Ishikawa (cell line): ENCODE measurements around the gene RIOX2.

Experiments
- CEBPB ChIP-seq: IDR thresholded peaks from 2 replicates; pipeline ENCODE4 v1.6.1; 2012
- CREB1 ChIP-seq: IDR thresholded peaks from 2 replicates; pipeline ENCODE4 v1.6.1; 2012; ENCODE audit warnings: low read depth
- EP300 ChIP-seq: IDR thresholded peaks from 2 replicates; pipeline ENCODE4 v1.6.1; 2012; ENCODE audit warnings: borderline replicate concordance
- FOXM1 ChIP-seq: IDR thresholded peaks from 2 replicates; pipeline ENCODE4 v1.6.1; 2012; ENCODE audit warnings: low read depth, borderline replicate concordance
- RAD21 ChIP-seq: IDR thresholded peaks from 2 replicates; pipeline ENCODE4 v1.6.1; 2012; ENCODE audit warnings: low read depth
- YY1 ChIP-seq: IDR thresholded peaks from 2 replicates; pipeline ENCODE4 v1.6.1; 2012; ENCODE audit warnings: low read depth
- TF ChIP-seq, protein P1 (sequence below): IDR thresholded peaks from 2 replicates; pipeline ENCODE4 v1.6.1; 2012

- TF ChIP-seq, protein P1, sequence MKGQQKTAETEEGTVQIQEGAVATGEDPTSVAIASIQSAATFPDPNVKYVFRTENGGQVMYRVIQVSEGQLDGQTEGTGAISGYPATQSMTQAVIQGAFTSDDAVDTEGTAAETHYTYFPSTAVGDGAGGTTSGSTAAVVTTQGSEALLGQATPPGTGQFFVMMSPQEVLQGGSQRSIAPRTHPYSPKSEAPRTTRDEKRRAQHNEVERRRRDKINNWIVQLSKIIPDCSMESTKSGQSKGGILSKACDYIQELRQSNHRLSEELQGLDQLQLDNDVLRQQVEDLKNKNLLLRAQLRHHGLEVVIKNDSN, result no peak
- TF ChIP-seq FOXM1 (no peak), YY1 (no peak), CREB1 (no peak), RAD21 (no peak), CEBPB (no peak), EP300 (no peak)
Observed at GRCh38 chr3:97952280-97952679, 20.0 kb downstream of the RIOX2 start.
